HG03571 (cell line): Measurements from ENCODE around the gene B4GALNT3.

ENCODE experiments used
- ATAC-seq: cut with Tn5 transposase; IDR thresholded peaks from one replicate; pipeline ENCODE4 v1.9.1; 2021; ENCODE audit not compliant: unreplicated experiment

Gene B4GALNT3

DNA sequence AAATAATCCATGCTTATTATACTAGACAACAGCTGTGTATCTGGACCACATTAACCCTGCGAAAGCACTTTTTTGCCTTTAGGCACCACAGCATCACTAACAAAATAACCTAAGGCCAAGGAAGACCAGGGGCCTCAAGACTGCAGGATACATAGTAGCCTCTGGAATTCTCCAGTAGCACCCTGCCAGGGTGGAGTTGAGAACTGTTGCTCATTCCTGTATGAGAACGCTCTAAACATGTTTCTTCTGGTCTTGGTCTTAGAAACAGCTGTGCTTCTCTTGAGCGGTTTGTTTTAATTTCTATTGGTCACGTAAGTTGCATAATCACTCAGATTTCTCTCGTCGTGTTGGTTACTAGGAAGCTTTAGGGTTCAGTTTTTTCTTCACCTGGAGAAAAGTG is 7.9 kb downstream of the B4GALNT3 start:
- ATAC-seq = no peak

DNA sequence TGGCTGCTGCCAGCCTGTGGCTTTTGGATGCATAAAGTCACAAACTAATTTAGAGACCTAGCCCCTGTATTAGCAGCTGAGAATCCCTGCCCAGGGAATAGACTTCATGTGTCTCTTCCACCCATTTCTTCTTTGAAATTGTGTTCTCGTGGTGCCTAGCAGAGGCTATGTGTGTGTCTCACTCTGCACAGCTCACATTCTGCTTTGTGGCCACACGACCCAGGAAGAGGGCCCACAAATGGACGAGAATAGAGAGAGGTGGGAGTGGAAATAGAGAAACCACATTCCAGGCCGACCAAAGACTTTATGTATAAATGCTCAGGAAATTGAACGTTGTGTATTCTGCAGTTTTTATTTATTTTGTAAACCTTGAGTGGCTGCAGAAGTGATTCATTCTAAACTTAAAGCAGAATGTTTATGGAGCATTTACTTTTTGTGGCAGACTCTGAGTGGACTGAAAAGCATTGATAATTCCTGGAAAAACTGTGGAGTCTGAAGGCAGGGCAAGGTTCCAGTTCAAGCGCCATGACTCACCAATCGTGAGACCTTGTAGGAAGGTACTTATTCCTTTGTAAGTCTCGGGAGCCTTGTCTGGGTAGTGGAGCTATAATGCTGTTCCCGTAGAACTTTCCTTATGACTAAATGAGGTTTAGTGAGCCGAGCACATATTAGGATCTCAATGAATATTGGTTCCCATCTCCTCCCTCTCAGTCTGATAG is 9.1 kb downstream of the B4GALNT3 start:
- ATAC-seq = no peak

DNA sequence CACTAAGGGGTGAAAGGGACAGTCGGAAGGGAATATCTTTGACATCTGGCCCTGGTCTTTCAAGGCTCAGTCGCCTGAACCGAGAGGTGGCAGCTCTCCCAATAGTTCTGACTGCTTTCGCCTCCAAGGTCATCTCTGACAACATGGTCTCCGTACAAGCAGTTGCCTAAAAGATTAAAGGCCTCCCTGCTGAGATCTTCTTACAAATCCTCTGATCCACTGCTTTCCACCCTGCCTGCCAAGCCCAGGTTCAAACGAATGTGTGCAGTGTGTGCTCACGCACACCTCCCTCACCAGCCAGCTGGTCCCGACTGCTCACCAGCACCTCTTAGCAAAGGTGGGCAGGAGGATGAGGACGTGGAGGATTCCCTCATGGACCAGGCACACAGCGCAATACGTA is 10.4 kb downstream of the B4GALNT3 start:
- ATAC-seq = no peak

DNA sequence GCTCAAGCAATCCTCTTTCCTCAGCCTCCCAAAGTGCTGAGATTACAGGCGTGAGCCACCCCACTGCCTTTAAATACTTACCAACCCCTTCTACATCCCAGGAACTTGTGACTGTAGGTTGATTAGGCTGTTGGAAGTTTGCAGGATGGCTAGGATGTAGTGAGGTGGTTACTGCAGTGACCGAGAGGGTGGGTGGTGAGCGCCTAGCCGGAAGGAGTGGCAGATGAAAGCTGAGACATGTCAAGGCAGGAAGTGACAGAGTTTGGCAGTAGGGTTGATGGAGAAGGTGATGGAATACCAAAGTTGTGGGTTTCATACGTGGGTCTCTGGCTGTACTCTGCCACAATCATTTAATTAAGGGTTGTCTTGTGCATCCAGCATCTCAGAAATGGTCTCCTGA is 13.5 kb downstream of the B4GALNT3 start:
- no peak for ATAC-seq

DNA sequence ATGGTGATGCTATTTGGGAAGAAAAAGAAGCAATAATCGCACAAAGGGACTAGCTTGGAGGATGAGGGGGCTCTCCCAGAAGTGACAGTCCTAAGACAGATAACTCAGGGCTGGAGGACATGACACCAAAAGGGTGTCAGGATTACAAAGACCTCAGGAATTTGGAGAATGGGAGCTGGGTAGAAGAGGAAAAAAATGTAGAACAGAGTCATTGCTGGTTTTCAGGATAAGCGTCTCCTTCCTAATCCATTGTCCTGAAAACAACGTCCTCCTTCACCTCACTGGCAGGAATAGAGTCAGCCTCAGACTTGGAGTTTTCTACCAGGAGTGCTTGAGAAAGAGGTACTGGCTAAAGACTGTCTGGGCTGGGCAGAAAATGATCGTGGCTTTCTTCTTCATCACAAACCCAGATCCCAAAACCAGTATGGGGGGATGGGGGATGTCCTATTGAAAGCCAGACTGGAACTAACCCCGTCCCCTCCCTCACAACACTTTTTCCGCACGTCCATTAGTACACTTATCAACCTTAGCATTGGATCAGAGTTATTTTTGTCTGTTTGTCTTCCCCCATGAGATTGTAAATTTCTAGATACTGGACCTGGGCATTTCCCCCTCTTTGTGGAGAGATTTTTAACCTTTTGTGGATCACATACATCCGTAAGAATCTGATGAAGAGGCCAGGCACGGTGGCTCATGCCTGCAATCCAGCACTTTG is 14.3 kb downstream of the B4GALNT3 start:
- ATAC-seq = no peak

DNA sequence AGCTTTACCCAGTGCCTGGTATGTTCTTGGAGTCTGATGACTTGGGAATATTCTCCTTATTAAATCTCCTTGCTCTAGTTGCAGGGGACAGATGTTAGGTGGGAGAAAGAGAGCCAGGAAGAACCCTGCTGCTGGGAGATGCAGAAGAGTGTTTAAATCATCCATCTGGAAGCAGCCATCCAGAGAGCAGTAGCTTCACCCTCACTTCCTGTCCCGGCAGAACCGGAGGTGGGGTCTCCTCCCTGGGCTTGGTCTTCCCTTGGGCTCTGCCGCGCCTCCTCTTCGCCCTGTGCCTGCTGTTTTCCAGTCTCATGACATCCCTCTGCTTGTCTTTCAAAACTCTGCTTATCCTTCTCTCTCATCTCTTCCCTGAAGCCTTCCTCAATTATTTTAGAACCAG is 15.5 kb downstream of the B4GALNT3 start:
- ATAC-seq = no peak

DNA sequence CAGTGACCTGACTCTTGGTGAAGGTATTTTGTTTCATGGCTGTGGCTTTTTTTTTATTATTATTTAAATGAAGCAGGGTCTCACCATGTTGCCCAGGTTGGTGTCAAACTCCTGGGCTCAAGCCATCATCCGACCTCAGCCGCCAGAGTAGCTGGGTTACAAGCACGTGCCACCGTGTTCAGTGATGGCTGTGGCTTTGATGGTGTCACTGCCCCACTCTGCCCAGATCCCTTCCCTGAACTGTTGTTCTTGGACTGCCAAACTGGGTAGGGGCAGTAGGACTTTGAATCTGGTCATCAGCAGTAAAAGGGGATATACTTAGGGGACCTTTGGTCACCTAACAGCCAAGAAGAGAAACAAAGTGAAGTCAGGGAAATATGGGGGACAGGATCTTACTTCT is 19.4 kb downstream of the B4GALNT3 start:
- ATAC-seq = no peak

DNA sequence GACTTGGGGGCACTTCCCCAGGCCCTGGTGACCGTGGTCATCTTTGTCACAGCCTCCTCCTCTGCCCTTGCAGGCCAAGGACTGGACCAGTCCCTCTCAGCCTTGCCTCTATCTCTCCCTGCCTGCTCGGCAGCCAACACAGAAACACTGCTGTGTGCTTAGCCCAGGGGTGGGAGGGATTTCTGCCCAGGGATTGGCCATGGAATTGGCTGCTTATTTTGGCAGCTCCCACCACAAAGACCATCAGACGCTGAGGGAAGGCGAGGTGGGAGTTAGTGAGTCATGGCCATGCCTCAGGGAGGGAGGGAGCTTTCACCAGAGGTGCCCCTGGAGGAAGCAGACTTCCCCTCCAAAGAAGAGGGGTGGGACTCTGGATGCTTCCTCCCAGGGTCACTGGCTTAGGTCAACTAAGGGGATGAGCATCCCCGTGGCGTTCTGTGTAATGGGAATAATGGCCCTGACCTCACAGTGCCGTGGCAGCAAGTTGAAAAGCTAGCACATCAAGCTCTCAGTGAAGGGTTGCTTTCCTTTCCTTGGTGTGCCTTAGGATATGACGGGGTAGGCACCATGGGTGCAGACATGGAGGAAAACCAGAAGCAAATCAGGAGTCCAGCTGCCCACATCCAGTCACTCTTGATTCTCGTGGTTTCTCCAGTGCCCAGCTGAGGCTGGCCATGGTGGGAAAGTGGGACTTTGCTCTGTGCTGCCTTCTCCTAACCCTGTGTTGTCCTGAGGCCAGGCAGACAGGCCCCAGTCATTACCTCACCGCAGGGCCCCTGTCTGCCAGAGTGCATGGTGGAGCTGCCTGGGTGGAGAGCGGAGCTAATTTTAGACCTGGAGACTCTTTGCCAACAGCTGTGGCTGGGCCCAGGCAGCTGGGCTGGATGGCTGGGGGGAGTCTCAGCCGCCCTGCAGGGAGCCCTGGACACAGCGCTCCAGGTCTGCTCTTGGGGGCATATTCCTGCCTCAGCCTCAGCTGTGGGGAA is 21.4 kb downstream of the B4GALNT3 start:
- no peak for ATAC-seq

DNA sequence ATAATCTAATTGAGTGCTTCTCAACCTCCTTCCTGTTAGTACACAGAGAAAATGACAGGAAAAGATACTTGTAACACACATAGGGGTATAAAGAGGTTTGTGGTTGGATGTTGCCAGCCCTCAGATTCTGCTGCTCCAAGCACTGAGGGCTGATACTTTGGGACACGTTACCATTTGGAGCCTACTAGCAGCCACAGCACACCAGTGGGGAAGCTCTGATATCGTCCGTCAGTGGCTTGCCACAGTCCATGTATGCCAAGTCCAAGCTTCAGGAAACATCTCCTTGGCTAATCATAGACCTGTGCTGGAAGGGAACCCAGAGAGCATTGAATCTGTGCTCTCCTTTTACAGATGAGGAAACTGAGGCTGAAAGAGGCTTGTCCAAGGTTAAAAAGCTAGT is 22.3 kb downstream of the B4GALNT3 start:
- no peak for ATAC-seq

DNA sequence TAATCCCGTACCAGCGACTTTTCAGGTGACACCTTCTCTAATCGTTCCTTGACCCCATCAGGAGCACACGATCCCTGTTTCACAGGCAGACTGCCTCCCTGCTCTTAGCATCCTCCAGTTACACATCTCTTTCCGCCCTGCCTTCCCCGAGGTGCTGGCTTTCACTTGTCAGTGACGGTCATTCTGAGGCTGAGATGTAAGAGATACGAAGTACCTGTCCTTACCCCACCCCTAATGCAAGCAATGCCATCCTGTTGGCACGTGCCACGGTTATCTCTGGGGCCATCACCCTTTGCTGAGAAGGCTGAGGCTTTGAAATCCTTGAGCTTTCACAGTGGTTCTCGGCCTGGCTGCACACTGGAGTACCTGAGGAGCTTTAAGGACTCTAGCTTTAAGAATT is 24.4 kb downstream of the B4GALNT3 start:
- no peak for ATAC-seq

DNA sequence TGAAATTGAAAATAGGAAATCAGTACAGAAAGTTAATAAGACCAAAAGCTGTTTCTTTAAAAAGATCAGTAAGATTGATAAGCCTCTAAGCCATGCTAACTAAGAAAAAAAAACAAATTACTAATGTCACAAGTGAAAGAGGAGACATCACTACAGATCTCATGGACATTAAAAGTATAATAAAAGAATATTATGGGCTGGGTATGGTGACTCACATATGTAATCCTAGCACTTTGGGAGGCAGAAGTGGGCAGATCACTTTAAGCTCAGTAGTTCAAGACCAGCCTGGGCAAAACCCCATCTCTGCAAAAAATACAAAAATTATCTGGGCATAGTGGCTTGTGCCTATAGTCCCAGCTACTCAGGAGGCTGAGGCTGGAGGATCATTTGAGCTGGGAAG is 30.5 kb downstream of the B4GALNT3 start:
- ATAC-seq = no peak

DNA sequence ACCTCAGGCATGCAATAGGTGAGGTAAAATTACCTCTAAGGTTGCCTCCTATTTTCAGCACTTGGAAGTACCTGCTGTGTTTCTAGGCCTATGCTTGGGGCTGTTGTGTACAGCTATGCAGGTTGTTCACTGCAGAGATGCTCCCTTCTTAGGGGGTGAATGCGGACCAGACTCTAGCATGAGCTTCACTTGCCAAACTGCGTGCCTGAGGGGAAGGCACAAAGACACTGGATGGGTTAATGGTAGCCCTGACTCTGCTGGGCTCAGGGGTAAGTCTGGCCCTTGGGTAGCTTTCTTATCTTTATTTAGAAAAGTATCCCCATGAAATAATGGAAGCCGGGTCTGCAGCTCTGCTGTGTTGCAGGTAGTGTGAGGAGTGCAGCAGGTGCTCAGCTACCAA is 35.7 kb downstream of the B4GALNT3 start:
- no peak for ATAC-seq

DNA sequence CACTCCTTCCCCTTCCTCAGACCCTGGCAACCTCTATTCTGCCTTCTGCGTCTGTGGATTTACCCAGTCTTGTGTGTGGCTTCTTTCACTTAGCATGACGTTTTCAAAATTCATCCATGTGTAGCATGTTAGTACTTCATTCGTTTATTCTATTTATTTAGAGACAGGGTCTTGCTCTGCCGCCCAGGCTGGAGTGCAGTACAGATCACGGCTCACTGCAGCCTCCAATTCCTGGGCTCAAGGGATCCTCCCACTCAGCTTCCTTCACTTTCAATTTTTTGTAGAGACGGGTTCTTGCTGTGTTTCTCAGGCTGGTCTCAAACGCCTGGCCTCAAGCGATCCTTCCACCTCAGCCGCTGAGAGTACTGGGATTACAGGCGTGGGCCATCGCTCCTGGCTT is 37.0 kb downstream of the B4GALNT3 start:
- ATAC-seq = no peak

DNA sequence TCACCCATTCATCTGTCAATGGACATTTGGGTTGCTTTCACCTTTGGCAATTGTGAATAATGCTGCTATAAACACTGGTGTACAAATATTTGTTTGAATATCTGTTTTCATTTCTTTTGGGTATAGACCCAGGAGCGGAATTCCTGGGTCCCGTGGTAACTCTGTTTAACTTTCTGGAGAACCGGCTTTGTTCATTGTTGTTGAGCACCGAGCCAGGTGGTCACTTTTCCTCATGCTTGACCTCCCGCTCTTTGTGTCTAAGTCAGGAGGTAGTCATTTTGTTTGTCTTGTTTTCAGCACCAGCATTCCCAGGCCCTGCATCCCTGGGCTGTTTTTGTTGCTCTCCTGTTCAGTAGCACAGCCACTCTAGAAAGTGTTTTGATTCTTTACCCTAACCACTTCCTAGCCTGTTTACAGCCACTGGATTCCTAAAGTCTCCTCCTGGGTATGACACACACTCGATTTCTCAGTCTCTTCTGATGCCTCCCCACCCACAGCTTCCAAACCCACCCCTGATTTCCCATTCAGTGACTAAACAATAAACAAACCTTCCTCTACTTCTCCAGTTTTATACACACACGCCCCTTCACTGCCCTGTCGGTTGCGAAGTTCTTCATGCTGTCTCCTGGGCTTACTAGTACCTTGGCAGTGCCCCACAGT is 37.9 kb downstream of the B4GALNT3 start:
- no peak for ATAC-seq

DNA sequence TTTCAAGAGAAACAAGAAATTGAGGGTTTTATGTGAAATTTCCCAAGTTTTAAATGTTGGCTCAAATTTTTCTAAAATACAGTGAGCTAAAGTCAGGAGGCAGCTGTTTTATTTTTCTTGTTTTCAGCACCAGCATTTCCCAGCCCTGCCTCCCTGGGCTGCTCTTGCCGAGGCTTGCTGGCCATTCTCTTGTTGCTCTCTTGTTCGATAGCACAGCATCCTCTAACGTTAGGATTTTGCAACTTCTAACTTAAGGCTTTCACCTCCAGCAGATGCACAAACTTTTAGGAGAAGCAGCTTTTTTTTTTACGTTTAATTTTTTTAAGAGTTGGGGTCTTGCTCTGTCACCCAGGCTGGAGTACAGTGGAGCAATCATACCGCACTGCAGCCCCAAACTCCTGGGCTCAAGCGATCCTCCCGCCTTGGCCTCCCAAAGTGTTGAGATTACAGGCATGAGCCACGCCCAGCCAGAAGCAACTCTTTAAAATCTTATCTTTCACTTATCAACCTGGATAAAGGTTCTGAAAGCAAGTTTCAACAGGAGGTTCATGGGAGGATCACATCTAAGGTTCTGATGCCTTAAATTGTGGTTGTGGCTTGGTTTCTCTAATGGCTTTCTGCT is 40.2 kb downstream of the B4GALNT3 start:
- ATAC-seq = no peak

DNA sequence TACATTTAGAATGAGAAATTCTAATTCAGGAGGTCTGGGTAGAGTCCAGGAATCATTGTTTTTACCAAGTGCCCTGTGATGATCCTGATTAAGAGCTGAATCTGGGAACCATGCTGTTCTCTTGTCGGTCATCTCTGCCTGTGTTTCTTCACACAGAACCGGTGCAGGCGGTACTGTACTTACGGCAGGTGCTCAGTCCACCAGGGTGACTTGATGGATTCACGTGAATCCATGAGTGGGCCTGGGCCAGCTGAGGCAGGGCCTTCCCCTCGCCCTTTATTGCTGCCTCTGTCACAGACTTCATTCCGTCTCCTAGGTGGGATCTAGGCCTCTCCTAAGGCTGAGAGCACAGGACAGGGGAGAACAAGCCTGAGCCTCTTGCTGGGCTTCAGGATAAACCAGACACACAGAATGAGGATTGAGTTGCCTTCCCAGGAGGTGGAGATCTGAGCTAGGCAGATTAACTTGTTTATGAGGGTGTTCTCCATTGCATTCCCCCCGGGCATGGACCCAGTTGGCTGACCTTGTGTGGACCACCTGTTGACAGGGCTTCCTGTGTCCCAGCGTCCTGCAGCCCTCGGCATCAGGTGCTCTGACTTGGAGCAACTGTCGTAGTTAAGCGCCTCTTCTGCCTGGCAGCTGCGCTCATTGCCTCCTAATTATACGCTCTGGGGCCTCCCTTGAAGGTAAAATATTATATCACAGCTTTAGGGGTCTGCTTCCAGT is 42.1 kb downstream of the B4GALNT3 start:
- ATAC-seq = no peak

DNA sequence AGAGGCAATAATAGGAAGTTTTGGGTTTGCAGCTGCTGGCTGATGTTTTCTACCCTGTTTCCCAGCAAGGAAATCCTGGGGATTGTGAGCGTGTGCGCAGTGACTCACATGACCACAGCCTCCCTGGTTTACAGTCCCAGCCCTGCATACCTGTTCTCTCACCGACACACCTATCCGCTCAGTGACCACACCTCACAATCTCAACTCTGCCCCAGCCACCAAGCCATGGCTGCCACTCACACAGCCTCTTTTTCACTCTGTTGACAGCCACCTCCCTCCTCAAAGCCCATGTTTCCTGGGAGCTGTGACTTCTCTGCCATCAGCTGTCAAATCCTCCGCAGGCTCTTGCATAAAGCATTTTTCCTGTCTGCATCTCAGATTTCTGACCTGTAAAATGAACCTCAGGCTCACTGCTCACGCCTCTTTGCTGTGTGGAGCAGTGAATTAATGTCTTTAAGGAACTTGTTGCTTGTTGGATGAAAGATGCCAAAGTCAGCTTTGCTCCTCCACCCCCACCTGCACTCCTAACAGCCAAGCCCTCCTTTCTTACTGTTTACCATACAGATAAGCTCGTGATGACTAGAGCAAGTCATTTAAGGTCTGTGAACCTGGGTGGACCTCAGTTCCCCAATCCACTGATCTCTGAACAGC is 43.5 kb downstream of the B4GALNT3 start:
- no peak for ATAC-seq

DNA sequence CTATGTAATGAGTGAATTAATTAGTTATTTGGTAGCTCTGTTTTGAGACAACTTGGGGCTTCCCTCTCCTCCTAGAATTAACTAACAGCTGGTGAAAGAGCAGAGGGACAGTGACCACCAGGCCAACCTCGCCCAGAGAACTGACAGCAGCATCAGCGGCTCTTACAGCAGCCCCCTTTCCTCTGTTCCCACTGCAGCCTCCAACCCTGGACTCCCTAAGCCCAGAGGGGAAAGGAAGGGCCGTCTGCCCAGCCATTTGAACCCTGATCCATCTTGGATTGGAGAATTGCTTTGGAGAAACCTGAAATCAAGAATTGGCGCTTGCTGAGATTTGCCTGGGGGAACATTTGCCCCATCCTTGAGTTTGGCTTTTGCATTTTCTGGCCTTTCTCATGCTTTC is 45.5 kb downstream of the B4GALNT3 start:
- no peak for ATAC-seq

DNA sequence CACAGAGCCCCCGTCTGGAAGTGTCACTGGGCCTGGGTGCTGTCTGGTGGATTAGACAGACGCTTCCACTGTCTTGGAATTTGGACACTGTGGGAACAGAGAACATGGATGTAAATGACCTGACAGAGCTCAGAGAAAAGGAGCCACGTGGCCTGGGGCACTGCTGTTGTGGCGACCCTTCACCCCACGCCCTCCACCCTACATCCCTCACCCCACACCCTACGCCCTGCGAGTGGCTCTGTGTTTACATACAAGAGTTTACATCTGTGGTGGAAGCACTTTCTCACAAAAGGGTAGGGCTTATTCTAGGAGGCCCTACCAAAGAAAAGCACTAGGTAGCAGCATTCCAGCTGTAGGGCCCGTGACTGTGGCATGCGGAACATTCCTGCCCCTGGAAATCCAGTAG is 47.7 kb downstream of the B4GALNT3 start:
- ATAC-seq = no peak
